ENCODE data around the gene EID3. TPM values are rescaled to one million over a fixed set of nuclear protein-coding genes. Genes with fewer than 3 reads are reported as not detected.

EID3 gene
- total and polyA plus RNA-seq, 2 experiments from 2014 or later, result 3.3 to 3.4 TPM

- ATAC-seq (no peak), DNase-seq (ENCODE audit: low spot score) (no peak)
- peaks cover 4% of the 10 kb centered on the region for H3K27me3 Mint-ChIP-seq (ENCODE audit: insufficient read depth, low read depth, poor library complexity)
- no peaks in the 10 kb centered on the region for H3K4me1 Mint-ChIP-seq
- H3K27me3 ChIP-seq (ENCODE audit: insufficient read depth), result no peaks in the 10 kb centered on the region
- no peaks in the 10 kb centered on the region for H3K36me3 ChIP-seq (ENCODE audit: insufficient read depth)
- H3K9me3 Mint-ChIP-seq, result no peaks in the 10 kb centered on the region
- H3K4me1 ChIP-seq (ENCODE audit: insufficient read depth), result no peaks in the 10 kb centered on the region
- no peak overlapping the region for H3K27ac Mint-ChIP-seq
- no peaks in the 10 kb centered on the region for H3K36me3 Mint-ChIP-seq (ENCODE audit: low read depth)
- H3F3A ChIP-seq (replicated peaks; ENCODE audit: low read depth), result no peaks in the 10 kb centered on the region
- no peaks in the 10 kb centered on the region for H3K9me2 ChIP-seq (ENCODE audit: insufficient read depth)
- TF ChIP-seq ETS1 (IDR thresholded peaks at IDR 0.05) (no peak), NANOG (IDR thresholded peaks at IDR 0.05; ENCODE audit: borderline replicate concordance) (no peak), EZH2phosphoT487 (IDR thresholded peaks at IDR 0.05; ENCODE audit: unreplicated experiment) (no peak), POLR2AphosphoS5 (IDR thresholded peaks at IDR 0.05; ENCODE audit: low read depth) (no peak), EZH2 (IDR thresholded peaks at IDR 0.05; ENCODE audit: low read depth, unreplicated experiment) (no peak), CREB1 (CRISPR knock-in tag; IDR thresholded peaks at IDR 0.05; ENCODE audit: low read depth) (no peak), ZNF462 (CRISPR knock-in tag; IDR thresholded peaks at IDR 0.05) (no peak), REST (IDR thresholded peaks at IDR 0.05; ENCODE audit: unreplicated experiment) (no peak), CTCF (conservative IDR thresholded peaks at IDR 0.05; ENCODE audit: low read depth in 2 of 2) (no peak), ZNF331 (CRISPR knock-in tag; IDR thresholded peaks at IDR 0.05; ENCODE audit: low read depth) (no peak), JUNB (IDR thresholded peaks at IDR 0.05; ENCODE audit: unreplicated experiment) (no peak), ZNF114 (CRISPR knock-in tag; IDR thresholded peaks at IDR 0.05) (no peak), STAT1 (IDR thresholded peaks at IDR 0.05; ENCODE audit: unreplicated experiment) (no peak)
- no peaks in the 10 kb centered on the region for H3K79me2 ChIP-seq (replicated peaks; ENCODE audit: insufficient read depth)
- H3K4me2 ChIP-seq, result no peak overlapping the region
- H3K4me3 Mint-ChIP-seq, result no peak overlapping the region
- H3K4me3 ChIP-seq, result no peak overlapping the region
- no peak overlapping the region for H2AFZ ChIP-seq
- H4K20me1 ChIP-seq (replicated peaks; ENCODE audit: insufficient read depth), result no peaks in the 10 kb centered on the region
- no peak overlapping the region for H3K27ac ChIP-seq (ENCODE audit: low read depth)
These were observed 30.6 kb upstream of the EID3 start for GRCh38 chr12:104272938-104273337.

Measured in GM23338 (cell line).